NCI-H187 treated with DMSO at 0.1 percent for 48 hours (cell line): ENCODE measurements around the gene STEAP4.

ENCODE experiments used
- DNase-seq: peaks from one replicate; lab custom pipeline; 2025; lab: John Stamatoyannopoulos, UW

Gene STEAP4

DNA sequence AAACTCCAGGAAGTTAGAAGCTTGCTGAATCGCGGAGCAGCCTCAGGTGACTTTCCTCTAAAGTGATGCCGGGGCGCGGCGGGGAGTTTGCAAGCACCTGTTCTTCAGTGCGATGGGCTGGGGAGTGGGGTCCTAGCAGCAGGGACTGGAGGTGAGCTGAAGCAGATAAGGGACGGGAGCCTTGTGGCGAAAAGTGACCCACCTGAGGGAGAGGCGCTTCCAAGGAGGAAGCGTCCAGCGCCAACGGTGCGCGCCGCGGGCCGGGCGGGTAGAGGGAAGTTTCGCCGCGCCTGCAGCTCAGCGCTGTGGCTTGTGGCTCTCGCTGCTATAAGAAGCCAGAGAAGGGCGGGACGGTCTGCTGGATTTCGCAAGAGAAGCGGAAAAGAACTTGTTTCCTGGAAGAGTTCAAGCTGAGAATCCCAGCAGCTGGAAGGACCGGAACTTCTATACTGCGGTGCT lies at the start of gene STEAP4:
TSS of gene STEAP4 (minus strand) at position 305 of the 459 bp plus-strand sequence. CDS start 22,625 bp downstream, outside the sequence.
- no peak for DNase-seq

DNA sequence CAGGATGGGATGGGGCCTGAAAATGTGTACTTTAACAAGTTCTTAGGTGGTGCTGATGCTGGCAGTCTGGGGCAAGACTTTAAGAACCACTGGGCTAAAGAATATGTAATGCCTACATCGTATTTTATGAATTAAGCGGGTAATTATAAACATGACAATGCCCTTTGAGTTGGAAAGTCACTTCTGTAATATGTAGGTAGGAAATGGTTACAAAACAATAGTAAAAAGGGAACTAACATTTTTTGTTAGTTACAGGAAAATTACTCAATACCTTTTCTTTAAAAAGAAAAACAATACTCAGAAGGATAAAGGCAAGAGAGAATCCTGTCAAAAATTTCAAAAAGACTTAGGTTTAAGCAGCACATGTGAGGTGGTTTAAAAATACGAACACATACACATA lies 48.3 kb upstream of the STEAP4 start:
- DNase-seq: no peak

DNA sequence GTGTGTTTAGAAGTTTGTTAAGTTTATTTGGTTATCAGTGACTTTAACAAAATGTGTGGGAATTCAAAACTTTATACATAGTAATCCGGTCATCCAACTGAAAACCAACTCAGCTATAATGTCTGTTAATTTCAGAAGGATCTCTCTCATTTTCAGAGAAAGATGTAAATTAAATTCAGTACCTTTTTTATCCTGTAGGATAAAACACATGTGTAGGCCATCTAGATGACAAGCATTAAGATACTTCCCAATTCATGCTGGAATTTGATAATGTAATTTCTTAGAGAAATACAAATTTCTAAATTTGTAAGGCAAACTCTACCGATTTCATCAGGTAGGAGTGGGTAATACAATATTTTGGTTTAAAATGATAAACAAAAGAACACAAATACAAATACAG lies 43.4 kb upstream of the STEAP4 start:
- DNase-seq: no peak

DNA sequence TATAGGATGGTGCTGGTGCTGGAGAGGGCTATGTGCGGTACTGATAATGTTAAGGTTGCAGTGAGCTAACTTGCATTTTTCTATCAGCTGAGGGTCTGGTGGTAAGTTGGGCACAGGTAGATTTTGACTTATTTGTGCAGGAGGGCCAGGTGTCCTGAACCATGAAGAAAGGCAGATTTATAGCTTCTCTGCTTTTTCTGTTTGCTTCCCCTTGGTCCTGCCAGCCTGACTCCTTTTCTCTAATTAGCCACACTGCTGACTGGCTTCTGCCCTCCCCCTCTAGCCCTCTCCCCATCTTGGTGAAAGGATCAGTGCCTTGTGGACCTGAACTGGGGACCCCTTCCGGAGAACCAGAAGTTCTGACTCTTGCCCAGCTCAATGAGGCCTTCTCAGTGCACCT lies 40.8 kb upstream of the STEAP4 start:
- no peak for DNase-seq

DNA sequence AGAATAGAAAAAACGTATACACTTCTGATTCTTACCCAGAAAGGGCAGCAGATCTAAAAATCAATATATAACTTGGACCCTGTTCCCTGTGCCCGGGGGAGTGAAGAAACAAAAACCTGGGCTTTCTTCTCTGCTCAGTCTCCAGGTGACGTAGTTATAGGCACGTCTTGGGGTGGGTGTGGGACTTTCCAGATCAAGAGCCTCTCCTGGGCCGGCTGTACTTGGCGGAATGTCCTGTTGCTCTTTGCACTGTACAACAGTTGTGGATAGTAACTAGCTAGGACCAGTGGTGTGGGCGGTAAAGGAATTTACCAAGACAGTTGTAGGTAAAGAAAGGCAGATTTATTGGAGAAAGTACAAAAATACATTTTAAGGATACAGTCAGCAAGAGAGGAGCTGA lies 40.4 kb upstream of the STEAP4 start:
- DNase-seq: no peak

DNA sequence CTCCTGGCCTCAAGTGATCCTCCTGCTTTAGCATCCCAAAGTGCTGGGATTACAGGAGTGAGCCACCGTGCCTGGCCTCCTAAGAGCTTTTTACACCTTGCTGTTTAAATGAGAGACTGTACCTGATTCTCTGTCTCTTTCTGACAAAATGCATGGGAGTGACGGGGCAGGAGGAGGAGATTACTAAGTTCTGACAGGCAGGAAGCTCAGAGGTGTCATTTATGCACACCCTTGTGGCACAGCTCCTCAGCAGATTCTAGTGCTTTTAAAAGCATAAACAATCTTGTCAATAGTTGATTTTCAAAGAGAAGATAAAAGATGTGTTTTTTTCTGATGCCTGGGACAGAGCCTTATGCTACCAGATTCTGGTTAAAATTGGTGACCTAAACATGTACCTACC lies 39.7 kb upstream of the STEAP4 start:
- no peak for DNase-seq

DNA sequence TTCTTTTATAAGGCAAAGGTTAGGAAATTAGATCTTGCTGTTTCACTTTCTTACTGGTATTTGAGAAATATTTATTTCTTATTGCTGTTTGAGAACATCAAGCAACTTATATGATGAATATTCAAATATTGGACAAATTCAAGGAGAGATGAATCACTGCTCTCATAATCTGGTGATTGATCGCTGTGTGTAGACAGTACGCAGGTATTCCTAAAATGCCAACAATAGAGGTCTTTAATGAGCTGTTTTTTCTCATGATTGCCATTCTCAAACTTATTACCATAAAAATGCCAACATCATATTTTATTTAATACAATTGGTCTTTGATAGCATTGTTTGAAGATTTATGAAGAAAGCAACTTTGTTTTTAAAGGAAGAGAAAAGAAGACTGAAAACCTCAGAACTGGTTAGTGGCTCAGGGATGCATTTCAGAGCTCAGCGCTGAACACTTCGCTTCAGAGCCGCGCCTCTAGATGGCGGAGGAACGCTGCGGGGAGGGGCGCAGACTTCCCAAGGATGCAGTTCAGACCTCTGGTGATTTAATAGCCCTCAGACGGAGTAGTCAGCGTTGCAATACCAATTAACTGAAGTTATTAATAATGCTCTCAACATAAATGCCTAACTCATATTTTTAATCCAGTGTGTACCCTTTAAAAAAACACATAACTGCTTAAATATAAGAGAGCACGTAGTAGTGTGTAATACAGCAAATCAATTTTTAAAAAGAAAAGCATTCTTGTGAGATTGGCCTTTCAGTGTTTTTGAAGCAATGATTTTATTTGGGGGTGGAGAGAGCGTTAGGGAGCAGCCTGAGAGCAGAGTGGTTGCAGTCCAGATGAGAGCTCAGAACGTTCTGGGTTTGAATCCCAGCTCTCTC lies 38.5 kb upstream of the STEAP4 start:
- DNase-seq: no peak

DNA sequence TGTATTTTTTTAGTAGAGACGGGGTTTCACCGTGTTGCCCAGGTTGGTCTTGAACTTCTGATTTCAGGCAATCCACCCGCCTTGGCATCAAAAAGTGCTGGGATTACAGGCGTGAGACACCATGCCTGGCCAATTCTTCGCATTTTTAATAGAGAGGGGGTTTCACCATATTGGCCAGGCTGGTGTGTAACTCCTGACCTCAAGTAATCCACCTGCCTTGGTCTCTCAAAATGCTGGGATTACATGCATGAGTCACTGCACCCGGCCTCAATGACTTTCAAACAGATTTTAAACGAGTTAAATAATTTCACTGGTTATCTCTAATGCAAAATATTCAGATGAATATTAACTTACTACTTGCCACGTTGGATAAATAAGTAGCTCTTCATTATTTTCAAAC lies 37.6 kb upstream of the STEAP4 start:
- no peak for DNase-seq

DNA sequence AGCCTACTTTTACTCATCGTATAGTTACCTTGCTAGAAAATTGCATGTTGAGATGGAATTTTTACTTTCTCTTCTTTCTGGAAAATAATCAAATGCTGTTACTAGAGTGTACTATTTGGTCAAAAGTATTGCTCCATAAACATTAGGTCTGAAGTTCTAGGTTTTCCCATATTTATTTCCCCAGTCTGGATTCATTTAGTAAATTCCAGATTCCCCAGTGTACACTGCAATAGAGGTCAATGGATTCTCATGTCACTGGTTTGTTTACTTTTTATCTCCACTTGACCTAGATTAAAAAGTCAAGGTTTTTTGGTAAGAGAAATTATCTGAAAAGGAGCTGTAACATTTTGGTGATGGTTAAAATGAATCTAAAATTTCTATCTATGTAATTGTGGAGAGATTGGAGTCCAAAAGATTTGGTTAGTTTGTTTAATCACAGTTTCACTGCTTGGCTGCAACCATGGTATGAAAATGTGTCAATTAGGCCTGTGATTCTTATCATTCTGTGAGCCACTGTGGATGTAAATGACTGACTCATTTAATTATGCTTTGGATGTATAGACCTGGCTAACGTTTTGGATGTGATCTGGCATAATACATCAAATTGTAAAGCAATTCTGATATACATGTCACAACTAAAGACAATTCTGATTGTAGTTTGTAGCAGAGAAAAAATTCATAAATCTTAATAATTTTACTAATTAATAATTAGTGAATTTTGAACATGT lies 32.7 kb upstream of the STEAP4 start:
- no peak for DNase-seq

DNA sequence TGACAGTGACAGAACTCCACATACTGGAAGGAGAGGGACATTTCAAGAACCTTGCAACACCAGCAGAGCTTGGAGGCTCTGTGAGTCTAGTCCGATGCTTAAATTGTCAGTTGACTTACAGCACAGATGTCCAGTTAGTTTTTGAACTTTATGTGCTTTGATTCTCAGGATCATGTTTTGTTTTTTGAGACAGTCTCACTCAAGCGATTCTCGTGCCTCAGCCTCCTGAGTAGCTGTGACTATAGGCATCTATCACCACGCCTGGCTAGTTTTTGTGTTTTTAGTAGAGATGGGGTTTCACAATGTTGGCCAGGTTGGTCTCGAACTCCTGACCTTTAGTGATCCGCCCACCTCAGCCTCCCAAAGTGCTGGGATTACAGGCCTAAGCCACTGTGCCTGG lies 31.8 kb upstream of the STEAP4 start:
- no peak for DNase-seq

DNA sequence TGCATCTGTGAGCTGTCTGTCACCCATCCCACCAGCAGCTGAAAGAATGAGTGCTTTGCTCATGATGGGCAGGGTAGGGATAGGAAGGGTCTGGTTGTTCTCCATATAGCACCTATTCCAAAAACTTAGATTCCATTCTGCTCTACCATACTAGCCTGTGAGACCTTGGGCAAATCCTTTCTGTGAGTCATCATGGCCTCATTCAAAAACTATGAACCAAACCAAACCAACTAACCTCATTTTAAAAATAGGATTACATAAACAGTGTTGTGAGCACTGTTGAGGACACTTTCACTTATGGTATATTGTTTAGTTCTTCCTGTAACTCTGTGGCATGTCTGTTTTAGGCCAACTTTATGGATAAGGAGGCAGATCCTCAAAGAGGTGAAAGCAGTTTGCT lies 30.9 kb upstream of the STEAP4 start:
- DNase-seq: no peak

DNA sequence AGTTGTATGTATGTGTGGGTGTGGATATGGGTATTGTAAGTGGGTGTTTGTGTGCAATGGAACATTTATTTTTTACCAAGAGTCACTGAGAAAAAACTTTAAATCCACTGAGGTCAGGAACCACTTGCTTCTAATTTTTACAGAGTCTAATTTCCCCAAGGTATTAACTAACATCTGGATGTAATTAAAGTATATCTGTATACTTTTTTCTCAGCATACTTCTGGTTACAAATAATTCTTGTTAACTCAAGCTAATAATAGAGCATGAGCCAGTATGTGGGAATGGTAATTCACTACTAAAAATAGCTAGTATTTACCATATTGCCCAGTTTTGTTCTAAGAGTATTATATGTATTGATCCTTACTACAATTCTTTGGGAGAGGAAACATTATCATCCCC lies 24.6 kb upstream of the STEAP4 start:
- no peak for DNase-seq

DNA sequence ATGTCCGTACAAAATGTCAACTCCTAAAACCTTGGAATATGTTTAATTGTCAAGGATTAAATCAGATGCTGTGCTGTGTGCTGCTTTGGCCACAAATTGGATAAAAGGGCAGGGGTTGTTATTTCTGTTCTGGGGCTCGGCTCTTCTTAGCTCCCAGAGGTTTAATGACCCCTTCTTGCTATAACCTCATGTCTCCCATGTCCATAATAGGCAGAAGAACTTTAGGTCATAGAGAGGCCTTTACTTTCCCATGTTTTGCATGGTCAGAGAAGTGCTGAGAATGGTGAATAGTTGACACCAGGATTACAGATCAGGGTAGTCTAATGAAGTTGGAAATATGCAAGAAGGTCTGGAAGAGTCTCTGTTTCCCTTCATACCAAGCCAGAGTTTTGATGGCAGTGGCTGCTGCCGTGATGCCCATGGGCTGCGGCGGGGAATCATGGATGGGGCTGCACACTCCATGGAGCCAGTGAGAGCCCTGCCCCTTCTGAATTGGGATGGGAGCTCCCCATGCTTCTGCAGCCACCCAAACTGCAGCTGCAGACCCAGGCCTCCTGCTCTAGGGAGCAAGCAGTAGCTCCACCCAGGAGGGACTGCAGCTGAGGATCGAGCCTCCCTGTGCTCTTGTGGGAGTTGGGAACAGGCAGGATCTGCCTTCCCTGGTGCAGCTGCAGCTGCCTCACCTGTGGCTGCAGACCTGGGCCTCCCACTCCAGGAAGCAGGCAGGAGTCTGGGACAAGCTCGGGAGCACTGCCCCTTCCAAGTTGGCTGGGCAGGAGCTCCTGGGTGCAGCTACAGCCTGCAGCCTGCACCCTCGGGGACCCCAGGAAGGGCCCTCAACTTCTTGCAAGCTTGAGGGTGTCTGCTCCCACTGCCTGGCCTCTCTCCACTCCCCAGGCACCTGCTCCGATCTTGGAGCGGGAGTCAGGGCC lies 23.1 kb upstream of the STEAP4 start:
- DNase-seq: no peak

DNA sequence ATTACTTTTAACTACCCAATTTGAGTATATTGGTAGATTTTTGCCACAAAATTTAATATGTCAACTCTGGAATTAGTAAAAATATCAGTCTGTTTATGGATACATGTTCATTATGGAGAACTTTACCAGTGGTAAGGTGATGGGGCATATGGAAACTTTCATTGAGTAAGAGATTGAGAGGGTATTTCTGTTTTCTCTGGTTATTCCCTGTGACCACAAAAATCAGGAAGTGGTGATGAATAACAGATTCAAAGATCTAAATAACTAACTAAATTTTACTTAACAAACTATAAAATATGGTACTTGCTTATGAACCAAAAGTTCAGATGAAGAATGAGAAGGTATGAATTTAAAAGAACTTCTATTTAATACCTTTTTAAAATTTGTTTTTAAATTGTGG lies 22.1 kb upstream of the STEAP4 start:
- DNase-seq: no peak

DNA sequence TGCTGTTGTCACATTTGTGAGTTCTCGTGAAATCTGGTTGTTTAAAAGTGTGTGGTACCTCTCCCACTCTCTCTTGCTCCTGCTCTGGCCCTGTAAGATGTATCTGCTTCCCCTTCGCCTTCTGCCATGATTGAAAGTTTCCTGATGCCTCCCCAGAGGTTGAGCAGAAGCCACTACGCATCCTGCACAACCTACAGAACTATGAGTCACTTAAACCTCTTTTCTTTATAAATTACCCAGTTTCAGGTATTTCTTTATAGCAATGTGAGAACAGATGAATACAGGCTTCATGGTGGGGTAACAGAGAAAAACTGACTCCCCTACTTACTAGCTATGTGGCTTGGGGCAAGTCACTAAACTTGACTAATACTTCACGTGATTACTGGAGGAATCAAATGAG lies 18.0 kb upstream of the STEAP4 start:
- no peak for DNase-seq

DNA sequence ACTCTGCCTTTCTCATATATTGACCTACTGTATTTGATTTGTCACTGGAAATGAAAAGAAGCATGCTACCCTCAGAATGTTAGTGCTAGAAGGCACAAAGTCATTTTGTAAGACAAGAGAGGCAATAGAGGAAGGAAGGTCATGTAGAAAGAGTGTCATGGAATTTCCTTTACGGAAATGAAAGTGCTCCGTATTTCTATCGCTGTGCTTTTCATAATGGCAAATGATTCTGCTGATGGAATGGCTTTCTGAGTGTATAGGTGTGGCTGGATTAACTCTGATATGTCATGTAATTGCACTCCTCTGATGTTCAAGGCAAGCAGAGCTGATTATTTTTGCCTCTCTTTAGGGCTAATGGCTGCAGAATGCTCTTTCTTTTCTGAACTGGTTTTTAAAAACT lies 15.5 kb upstream of the STEAP4 start:
- no peak for DNase-seq

DNA sequence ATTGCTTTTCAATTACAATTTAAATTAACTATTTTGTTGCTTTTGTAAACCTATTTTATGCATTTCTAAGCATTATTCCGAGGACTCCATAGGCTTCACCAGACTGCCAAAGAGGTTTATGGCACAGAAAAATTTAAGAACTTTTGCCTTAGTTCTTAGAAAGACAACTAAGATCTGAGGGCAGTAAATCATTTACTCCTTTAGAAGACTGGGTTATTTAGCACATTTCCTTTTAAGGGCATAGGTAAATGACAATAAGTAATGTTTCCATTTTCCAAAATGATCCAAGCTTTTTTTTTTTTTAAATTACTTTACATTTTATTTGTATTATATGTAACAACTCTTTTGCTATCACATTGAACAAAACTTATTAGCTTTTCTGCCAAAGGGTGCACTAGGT lies 15.0 kb upstream of the STEAP4 start:
- DNase-seq: no peak

DNA sequence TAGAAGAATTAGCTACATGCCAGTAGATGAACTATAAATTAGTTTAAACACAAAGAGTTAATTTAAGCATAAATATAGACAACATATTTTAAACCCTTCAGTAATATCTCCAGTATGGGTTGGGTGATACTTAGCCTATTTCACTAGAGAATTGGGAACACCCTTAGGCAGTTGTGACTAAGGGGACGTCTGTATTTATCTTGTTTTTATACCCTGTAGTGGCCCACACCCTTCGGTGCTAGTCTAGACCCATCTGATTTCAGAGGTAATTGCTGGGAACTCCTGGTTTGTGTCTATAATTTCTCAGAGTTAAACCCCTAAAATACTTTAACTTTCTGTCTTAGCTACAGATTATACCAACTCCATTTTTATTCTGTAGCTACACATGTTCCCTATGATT lies 11.5 kb upstream of the STEAP4 start:
- no peak for DNase-seq

DNA sequence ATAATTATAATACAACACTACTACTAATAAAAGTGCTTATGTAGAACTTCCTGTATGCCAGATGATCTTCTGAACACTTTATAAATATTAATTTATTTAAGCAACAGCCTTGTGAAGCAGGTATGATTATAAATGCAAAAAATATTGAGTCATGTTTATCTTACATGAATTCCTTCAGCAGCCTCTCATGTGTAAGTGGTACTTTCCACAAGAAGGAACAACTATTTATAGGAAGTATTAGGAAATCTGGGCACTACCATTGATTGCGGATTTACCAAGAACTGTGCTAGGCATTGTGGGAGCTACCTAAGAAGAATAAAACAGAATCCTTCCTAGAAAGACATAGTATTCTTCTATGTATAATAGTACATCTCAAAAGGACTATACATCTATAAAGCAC lies 10.7 kb upstream of the STEAP4 start:
- no peak for DNase-seq

DNA sequence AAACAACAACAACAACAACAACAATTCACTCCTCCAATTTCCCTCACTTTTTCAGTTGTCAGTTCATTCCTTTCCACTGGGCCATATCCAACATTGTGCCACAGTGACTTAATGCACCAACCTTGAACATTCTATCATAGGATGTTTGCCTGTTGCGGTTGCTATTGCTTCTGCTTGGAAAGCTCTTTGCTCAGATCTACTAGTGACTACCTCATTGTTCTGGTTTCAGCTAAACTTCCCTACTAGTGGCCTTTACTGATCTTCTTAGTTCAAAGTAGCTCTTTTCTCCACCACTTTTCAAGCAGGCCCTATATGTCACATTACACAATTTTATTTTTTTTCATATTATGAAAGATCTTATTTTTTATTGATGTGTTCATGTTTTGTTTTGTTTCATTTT lies 9.8 kb upstream of the STEAP4 start:
- no peak for DNase-seq

DNA sequence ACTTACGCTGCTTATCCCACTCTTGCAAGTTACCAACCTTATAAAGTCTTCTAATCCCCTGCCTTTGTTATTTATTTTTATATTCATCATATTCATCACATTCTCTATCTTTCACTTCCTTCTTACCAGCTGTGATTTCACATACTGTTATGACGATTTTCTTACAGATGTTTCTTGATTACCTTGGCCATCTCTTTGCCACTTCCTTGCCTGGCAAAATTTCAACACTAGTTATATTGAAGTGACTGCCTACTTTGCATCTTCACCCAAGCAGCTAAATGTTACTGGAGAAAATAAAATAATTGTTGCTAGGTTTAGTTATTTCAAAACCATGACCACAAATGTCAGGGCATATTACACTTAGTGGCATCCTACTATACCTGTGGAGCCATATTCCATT lies 8.8 kb upstream of the STEAP4 start:
- no peak for DNase-seq

DNA sequence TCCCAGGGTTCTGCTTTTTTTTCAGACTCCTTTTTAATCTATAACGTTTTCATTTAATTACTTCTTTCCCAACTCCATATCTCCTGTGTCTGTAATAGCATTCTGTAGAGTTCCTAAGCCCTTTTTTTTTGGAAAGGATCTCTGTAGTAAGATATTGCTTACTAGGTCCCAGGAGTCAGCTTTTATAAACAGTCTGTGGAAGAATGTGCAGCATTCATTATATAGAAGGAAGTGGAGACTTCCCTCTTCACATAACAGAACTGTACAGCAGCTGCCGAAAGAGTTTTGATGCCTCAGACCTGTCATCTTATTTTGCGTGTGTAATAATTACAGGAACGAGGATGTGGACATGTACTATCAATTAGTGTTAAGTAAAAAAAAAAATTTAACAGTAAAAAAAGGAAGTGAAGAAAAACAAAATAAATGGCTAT lies 7.4 kb upstream of the STEAP4 start:
- DNase-seq: no peak
